Keratinocyte (primary cell): ENCODE data around the gene TAS2R8. TPM values are rescaled to one million over a fixed set of nuclear protein-coding genes. Genes with fewer than 3 reads are reported as not detected.

ENCODE experiments used
- DNase-seq: peaks from one replicate; pipeline ENCODE4 v3.0.0-alpha.2; 2011; ENCODE audit warnings: low read depth, missing footprints, low spot score
- FAIRE-seq: peaks from 2 replicates; lab custom pipeline; 2011; peaks lifted over from hg19 to GRCh38; lab: Jason Lieb, UNC
- H2AFZ ChIP-seq: 2 replicates; pipeline ENCODE4 v1.6.0; 2012; ENCODE audit warnings: low read length, control low read depth, inconsistent platforms; ENCODE audit not compliant: control insufficient read depth
- H3K27ac ChIP-seq: 2 replicates; pipeline ENCODE4 v1.5.1; 2011; ENCODE audit warnings: low read length; ENCODE audit not compliant: control insufficient read depth, insufficient read depth
- H3K27me3 ChIP-seq: 3 replicates; pipeline ENCODE4 v1.6.0; 2011; ENCODE audit warnings: low read length; ENCODE audit not compliant: control insufficient read depth, insufficient read depth; ENCODE audit errors: extremely low read depth
- H3K36me3 ChIP-seq, 2 experiments: 2 replicates in 1 of 2; 3 replicates in 1 of 2; pipeline ENCODE4 v1.5.1; 2011; ENCODE audit warnings: low read length in 2 of 2, mild to moderate bottlenecking in 1 of 2; ENCODE audit not compliant: control insufficient read depth in 2 of 2, insufficient read depth in 2 of 2; ENCODE audit errors: extremely low read depth in 1 of 2
- H3K4me1 ChIP-seq: 3 replicates; pipeline ENCODE4 v1.5.1; 2011; ENCODE audit warnings: low read length; ENCODE audit not compliant: control insufficient read depth, insufficient read depth; ENCODE audit errors: extremely low read depth
- H3K4me2 ChIP-seq: 3 replicates; pipeline ENCODE4 v1.6.0; 2011; ENCODE audit warnings: low read depth, low read length; ENCODE audit not compliant: control insufficient read depth, insufficient read depth; ENCODE audit errors: extremely low read depth
- H3K4me3 ChIP-seq, 3 experiments: fragments of 200-600 bp in 1 of 3; sonication (generic) in 1 of 3; 2 replicates in 2 of 3; 3 replicates in 1 of 3; pipeline ENCODE4 v1.5.1; 2011 to 2016; ENCODE audit warnings: low read length in 3 of 3, mild to moderate bottlenecking in 3 of 3, control low read depth in 2 of 3, inconsistent platforms in 1 of 3, low read depth in 1 of 3, mixed read lengths in 1 of 3, mixed run types in 1 of 3, moderate library complexity in 1 of 3; ENCODE audit not compliant: control insufficient read depth in 2 of 3, insufficient read depth in 2 of 3; ENCODE audit errors: extremely low read depth in 1 of 3
- H3K79me2 ChIP-seq: 2 replicates; pipeline ENCODE4 v1.6.0; 2012; ENCODE audit warnings: low read length; ENCODE audit not compliant: control insufficient read depth, insufficient read depth
- H3K9ac ChIP-seq: 3 replicates; pipeline ENCODE4 v1.6.0; 2011; ENCODE audit warnings: low read length; ENCODE audit not compliant: control insufficient read depth, insufficient read depth; ENCODE audit errors: extremely low read depth
- H3K9me1 ChIP-seq: 3 replicates; pipeline ENCODE4 v1.6.0; 2011; ENCODE audit warnings: low read length; ENCODE audit not compliant: control insufficient read depth, insufficient read depth; ENCODE audit errors: extremely low read depth
- H3K9me3 ChIP-seq: 2 replicates; pipeline ENCODE4 v1.5.1; 2012; ENCODE audit warnings: low read depth, low read length; ENCODE audit not compliant: control insufficient read depth
- H4K20me1 ChIP-seq: 3 replicates; pipeline ENCODE4 v1.6.0; 2011; ENCODE audit warnings: low read length; ENCODE audit not compliant: control insufficient read depth, insufficient read depth; ENCODE audit errors: extremely low read depth
- EZH2 ChIP-seq: IDR thresholded peaks from one replicate; pipeline ENCODE4 v1.6.1; 2012; ENCODE audit warnings: inconsistent platforms, mild to moderate bottlenecking, low read length, moderate library complexity
- dilution Hi-C: fragments of 300-500 bp; cut with MboI; formaldehyde crosslinking; loops from one replicate; pipeline ENCODE4 v1.7.0; 2020; ENCODE audit warnings: low sequenced_read_pairs; ENCODE audit not compliant: extremely low pct_ligation_motif_present
- polyA plus RNA-seq, 5 experiments: library from polyadenylated mRNA; depleted of rRNA in 3 of 5; stranded (reverse) in 3 of 5; stranded (forward) in 1 of 5; unstranded in 1 of 5; fragments of >200 nt; gene quantifications; 1 replicate in 1 of 5; 2 replicates in 3 of 5; 3 replicates in 1 of 5; pipeline versions ENCODE4 v1.2.1 to v1.2.3, GENCODE V29; 2011 to 2012; ENCODE audit warnings: missing spikeins in 2 of 5, low read depth in 1 of 5, low replicate concordance in 1 of 5
- TF ChIP-seq, protein P1 (sequence below), 3 experiments: IDR thresholded peaks in 1 of 3; conservative IDR thresholded peaks in 1 of 3; optimal IDR thresholded peaks in 1 of 3; 2 replicates in 2 of 3; 3 replicates in 1 of 3; pipeline versions ENCODE3 to v1.5.1; 2011; ENCODE audit warnings: low read length in 3 of 3, mild to moderate bottlenecking in 3 of 3, moderate library complexity in 2 of 3, control low read depth in 1 of 3, inconsistent platforms in 1 of 3; ENCODE audit not compliant: insufficient read depth in 2 of 3; ENCODE audit errors: extremely low read depth in 1 of 3

The TAS2R8 gene
- polyA plus RNA-seq, 1 donor (not counting 4 experiments of a cell fraction or from before 2014, with no cell fraction given) = not detected

DNA sequence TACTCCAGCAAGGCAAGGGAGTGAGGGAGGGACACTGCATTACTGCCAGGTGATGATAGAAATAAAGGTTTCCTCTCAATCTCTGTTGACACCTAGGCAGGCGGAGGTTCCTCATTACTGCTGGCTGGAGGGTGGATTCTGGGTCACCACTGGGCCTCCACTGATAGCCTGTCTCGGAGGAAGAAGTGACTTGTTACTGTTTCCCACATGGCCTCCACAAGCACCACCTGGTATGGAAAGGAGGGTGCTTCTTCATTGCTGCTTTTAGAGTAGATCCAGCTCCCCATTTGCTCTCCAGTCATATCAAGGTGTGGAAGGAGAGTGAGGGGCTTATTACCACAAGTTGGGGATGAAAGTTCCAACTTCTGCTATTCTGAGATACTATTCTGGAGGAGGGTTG, 35.8 kb upstream of the TAS2R8 start:
- H2AFZ ChIP-seq = no peak overlapping the region
- dilution Hi-C loops = no loop called here
- DNase-seq = no peak
- H3K4me2 ChIP-seq = no peak overlapping the region
- H3K27me3 ChIP-seq = no peaks in the 10 kb centered on the region
- no peaks in the 10 kb centered on the region for H3K9me3 ChIP-seq
- H4K20me1 ChIP-seq = no peaks in the 10 kb centered on the region
- no peaks in the 10 kb centered on the region for H3K4me1 ChIP-seq
- no peak overlapping the region for H3K9ac ChIP-seq
- FAIRE-seq = no peak
- H3K79me2 ChIP-seq = no peaks in the 10 kb centered on the region
- no peak overlapping the region for H3K4me3 ChIP-seq
- H3K9me1 ChIP-seq = no peaks in the 10 kb centered on the region
- TF ChIP-seq EZH2 = no peak
- no peaks in the 10 kb centered on the region for H3K36me3 ChIP-seq
- H3K27ac ChIP-seq = no peak overlapping the region

DNA sequence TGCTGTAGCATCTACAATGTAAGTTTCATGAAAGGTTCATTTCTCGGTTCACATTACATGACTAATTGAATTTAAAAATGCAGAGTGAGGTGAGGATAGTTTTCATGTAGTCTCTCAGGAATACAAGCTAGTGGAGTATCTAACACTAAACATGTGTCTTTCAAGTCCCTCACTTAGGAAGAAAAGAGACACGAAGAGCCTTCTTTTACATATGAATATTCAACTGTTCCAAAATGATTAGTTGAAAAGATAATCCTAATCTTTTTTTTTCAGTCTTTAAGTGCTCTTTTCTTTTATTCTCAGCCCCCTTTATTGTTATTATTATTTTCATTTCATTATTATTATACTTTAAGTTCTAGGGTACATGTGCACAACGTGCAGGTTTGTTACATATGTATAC, 31.4 kb upstream of the TAS2R8 start:
- DNase-seq (no peak), FAIRE-seq (no peak)
- H3K79me2 ChIP-seq = no peaks in the 10 kb centered on the region
- no peaks in the 10 kb centered on the region for H3K9me1 ChIP-seq
- H2AFZ ChIP-seq = no peak overlapping the region
- no peak overlapping the region for H3K27ac ChIP-seq
- dilution Hi-C loops = no loop called here
- TF ChIP-seq, protein P1, sequence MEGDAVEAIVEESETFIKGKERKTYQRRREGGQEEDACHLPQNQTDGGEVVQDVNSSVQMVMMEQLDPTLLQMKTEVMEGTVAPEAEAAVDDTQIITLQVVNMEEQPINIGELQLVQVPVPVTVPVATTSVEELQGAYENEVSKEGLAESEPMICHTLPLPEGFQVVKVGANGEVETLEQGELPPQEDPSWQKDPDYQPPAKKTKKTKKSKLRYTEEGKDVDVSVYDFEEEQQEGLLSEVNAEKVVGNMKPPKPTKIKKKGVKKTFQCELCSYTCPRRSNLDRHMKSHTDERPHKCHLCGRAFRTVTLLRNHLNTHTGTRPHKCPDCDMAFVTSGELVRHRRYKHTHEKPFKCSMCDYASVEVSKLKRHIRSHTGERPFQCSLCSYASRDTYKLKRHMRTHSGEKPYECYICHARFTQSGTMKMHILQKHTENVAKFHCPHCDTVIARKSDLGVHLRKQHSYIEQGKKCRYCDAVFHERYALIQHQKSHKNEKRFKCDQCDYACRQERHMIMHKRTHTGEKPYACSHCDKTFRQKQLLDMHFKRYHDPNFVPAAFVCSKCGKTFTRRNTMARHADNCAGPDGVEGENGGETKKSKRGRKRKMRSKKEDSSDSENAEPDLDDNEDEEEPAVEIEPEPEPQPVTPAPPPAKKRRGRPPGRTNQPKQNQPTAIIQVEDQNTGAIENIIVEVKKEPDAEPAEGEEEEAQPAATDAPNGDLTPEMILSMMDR (optimal IDR thresholded peaks at IDR 0.05 in 1 of 3, IDR thresholded peaks at IDR 0.05 in 1 of 3, conservative IDR thresholded peaks at IDR 0.05 in 1 of 3; ENCODE audit: extremely low read depth in 1 of 3, insufficient read depth in 2 of 3, low read length in 3 of 3) = no peak
- TF ChIP-seq EZH2 = no peak
- H3K4me1 ChIP-seq = no peaks in the 10 kb centered on the region
- H3K4me3 ChIP-seq = no peak overlapping the region
- H3K4me2 ChIP-seq = no peak overlapping the region
- no peaks in the 10 kb centered on the region for H3K9me3 ChIP-seq
- no peaks in the 10 kb centered on the region for H3K36me3 ChIP-seq
- no peak overlapping the region for H3K9ac ChIP-seq
- H3K27me3 ChIP-seq = no peaks in the 10 kb centered on the region
- no peaks in the 10 kb centered on the region for H4K20me1 ChIP-seq

DNA sequence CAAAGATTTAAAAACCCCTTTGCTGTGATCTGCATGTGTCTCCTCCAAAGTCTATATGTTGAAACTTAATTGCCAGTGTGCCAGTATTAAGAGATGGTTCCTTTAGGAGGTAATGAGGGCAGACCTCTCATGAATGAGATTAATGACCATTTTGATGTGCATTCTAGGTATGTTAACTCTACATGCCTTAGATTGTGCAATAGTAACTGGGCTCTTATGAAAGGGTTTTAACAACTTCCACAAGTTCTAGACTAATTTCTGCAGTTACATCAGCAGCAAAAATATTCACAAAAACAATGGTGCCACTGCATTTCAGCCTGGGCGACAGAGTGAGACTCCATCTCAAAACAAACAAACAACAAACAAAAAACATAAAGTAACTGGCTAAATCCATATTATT, 22.9 kb upstream of the TAS2R8 start:
- no peaks in the 10 kb centered on the region for H4K20me1 ChIP-seq
- no peaks in the 10 kb centered on the region for H3K79me2 ChIP-seq
- H3K4me1 ChIP-seq = no peaks in the 10 kb centered on the region
- FAIRE-seq (no peak), DNase-seq (no peak)
- H3K27ac ChIP-seq = no peak overlapping the region
- dilution Hi-C loops = no loop called here
- no peak overlapping the region for H3K9ac ChIP-seq
- no peak overlapping the region for H3K4me2 ChIP-seq
- no peaks in the 10 kb centered on the region for H3K9me1 ChIP-seq
- H2AFZ ChIP-seq = no peak overlapping the region
- H3K4me3 ChIP-seq = no peak overlapping the region
- TF ChIP-seq, protein P1 (optimal IDR thresholded peaks at IDR 0.05 in 1 of 3, IDR thresholded peaks at IDR 0.05 in 1 of 3, conservative IDR thresholded peaks at IDR 0.05 in 1 of 3; ENCODE audit: extremely low read depth in 1 of 3, insufficient read depth in 2 of 3, low read length in 3 of 3) = no peak
- TF ChIP-seq EZH2 = no peak
- H3K9me3 ChIP-seq = no peaks in the 10 kb centered on the region
- H3K36me3 ChIP-seq = no peaks in the 10 kb centered on the region
- no peaks in the 10 kb centered on the region for H3K27me3 ChIP-seq
